ENCODE measurements around the gene TMEM175.

DNA sequence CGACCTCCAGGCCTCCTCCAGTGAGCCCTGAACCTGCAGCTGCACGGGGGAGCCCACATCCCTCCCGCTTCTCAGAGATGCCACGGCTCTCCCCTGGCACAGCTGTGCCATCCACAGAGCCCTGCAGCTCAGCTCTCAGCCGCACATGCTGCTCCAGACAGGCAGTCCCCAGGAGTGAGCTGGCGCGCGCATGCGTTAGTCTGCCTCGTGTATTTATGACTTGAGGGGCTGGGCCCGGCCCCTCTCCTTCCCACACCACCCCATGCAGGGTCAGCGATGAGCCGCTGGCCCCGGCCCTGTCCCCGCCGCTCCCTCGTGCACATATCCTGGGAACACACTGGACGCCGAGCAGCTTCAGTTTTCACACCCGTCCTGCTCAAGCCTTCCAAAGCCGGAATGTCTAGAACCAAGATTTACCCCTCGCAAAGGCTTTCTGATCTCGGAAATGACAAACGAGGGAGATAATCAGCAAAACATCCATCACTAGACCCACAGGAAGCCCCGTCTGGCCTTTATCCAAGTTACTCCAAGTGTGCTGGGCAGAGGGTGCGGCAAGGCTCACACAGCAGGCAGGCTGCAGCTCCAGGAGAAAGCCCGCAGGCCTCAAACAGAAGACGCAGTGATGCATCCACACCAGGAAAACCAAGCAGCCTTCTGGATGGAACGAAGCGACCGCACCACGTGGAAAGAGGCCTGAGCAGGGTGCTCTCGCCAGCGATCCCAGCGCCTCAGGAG lies 24.4 kb upstream of the TMEM175 start:
- TF ChIP-seq, protein P1, sequence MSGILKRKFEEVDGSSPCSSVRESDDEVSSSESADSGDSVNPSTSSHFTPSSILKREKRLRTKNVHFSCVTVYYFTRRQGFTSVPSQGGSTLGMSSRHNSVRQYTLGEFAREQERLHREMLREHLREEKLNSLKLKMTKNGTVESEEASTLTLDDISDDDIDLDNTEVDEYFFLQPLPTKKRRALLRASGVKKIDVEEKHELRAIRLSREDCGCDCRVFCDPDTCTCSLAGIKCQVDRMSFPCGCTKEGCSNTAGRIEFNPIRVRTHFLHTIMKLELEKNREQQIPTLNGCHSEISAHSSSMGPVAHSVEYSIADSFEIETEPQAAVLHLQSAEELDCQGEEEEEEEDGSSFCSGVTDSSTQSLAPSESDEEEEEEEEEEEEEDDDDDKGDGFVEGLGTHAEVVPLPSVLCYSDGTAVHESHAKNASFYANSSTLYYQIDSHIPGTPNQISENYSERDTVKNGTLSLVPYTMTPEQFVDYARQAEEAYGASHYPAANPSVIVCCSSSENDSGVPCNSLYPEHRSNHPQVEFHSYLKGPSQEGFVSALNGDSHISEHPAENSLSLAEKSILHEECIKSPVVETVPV (CRISPR knock-in tag; IDR thresholded peaks at IDR 0.05), result no peak
- TF ChIP-seq CREB5 (CRISPR knock-in tag; IDR thresholded peaks at IDR 0.05; ENCODE audit: low read depth) (no peak), OSR1 (CRISPR knock-in tag; IDR thresholded peaks at IDR 0.05) (no peak), ISL1 (CRISPR knock-in tag; IDR thresholded peaks at IDR 0.05) (no peak), SNAI2 (CRISPR knock-in tag; IDR thresholded peaks at IDR 0.05) (no peak), ARNTL (CRISPR knock-in tag; IDR thresholded peaks at IDR 0.05; ENCODE audit: borderline replicate concordance, low read depth) (no peak), ZFP30 (CRISPR knock-in tag; IDR thresholded peaks at IDR 0.05) (no peak), ZNF8 (CRISPR knock-in tag; IDR thresholded peaks at IDR 0.05) (no peak), ZFP3 (CRISPR knock-in tag; IDR thresholded peaks at IDR 0.05) (no peak), PPARA (CRISPR knock-in tag; IDR thresholded peaks at IDR 0.05; ENCODE audit: borderline replicate concordance) (no peak), CSDC2 (CRISPR knock-in tag; IDR thresholded peaks at IDR 0.05) (no peak)

Data from SK-N-SH treated with all-trans-retinoic acid at 6 μM for 48 hours (cell line).